ENCODE results near the gene DENND2D. TPM values are rescaled to one million over a fixed set of nuclear protein-coding genes. Genes with fewer than 3 reads are reported as not detected.

Gene DENND2D
- total and polyA plus RNA-seq, 2 experiments from 2014 or later = 2.5 to 3.0 TPM

- Histone ChIP-seq H2AFZ (no peak overlapping the region), H4K20me1 (replicated peaks; ENCODE audit: insufficient read depth) (no peaks in the 10 kb centered on the region), H3K9me2 (ENCODE audit: insufficient read depth) (no peaks in the 10 kb centered on the region; the same call in 1 of the 2 replicates), H3K36me3 (ENCODE audit: insufficient read depth) (no peaks in the 10 kb centered on the region), H3K4me1 (ENCODE audit: insufficient read depth) (no peaks in the 10 kb centered on the region), H3K4me3 (no peak overlapping the region), H3K4me2 (no peak overlapping the region), H3F3A (replicated peaks; ENCODE audit: low read depth) (no peaks in the 10 kb centered on the region), H3K79me2 (replicated peaks; ENCODE audit: insufficient read depth) (no peaks in the 10 kb centered on the region), H3K27me3 (ENCODE audit: insufficient read depth) (no peaks in the 10 kb centered on the region), H3K27ac (ENCODE audit: low read depth) (no peak overlapping the region)
- TF ChIP-seq STAT1 (IDR thresholded peaks at IDR 0.05; ENCODE audit: unreplicated experiment) = no peak
- no peak for TF ChIP-seq REST (IDR thresholded peaks at IDR 0.05; ENCODE audit: unreplicated experiment)
- no peak for TF ChIP-seq NANOG (IDR thresholded peaks at IDR 0.05; ENCODE audit: borderline replicate concordance)
- no peak for TF ChIP-seq POLR2AphosphoS5 (IDR thresholded peaks at IDR 0.05; ENCODE audit: low read depth)
- no peak for TF ChIP-seq ZNF114 (CRISPR knock-in tag; IDR thresholded peaks at IDR 0.05)
- no peak for TF ChIP-seq JUNB (IDR thresholded peaks at IDR 0.05; ENCODE audit: unreplicated experiment)
- no peak for TF ChIP-seq ZNF331 (CRISPR knock-in tag; IDR thresholded peaks at IDR 0.05; ENCODE audit: low read depth)
- TF ChIP-seq CREB1 (CRISPR knock-in tag; IDR thresholded peaks at IDR 0.05; ENCODE audit: low read depth) = no peak
- no peak for TF ChIP-seq EZH2 (IDR thresholded peaks at IDR 0.05; ENCODE audit: low read depth, unreplicated experiment)
- no peak for TF ChIP-seq CTCF (conservative IDR thresholded peaks at IDR 0.05; ENCODE audit: low read depth in 2 of 2)
- TF ChIP-seq, protein P1, sequence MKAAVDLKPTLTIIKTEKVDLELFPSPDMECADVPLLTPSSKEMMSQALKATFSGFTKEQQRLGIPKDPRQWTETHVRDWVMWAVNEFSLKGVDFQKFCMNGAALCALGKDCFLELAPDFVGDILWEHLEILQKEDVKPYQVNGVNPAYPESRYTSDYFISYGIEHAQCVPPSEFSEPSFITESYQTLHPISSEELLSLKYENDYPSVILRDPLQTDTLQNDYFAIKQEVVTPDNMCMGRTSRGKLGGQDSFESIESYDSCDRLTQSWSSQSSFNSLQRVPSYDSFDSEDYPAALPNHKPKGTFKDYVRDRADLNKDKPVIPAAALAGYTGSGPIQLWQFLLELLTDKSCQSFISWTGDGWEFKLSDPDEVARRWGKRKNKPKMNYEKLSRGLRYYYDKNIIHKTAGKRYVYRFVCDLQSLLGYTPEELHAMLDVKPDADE (IDR thresholded peaks at IDR 0.05) = no peak
- TF ChIP-seq, protein P2, sequence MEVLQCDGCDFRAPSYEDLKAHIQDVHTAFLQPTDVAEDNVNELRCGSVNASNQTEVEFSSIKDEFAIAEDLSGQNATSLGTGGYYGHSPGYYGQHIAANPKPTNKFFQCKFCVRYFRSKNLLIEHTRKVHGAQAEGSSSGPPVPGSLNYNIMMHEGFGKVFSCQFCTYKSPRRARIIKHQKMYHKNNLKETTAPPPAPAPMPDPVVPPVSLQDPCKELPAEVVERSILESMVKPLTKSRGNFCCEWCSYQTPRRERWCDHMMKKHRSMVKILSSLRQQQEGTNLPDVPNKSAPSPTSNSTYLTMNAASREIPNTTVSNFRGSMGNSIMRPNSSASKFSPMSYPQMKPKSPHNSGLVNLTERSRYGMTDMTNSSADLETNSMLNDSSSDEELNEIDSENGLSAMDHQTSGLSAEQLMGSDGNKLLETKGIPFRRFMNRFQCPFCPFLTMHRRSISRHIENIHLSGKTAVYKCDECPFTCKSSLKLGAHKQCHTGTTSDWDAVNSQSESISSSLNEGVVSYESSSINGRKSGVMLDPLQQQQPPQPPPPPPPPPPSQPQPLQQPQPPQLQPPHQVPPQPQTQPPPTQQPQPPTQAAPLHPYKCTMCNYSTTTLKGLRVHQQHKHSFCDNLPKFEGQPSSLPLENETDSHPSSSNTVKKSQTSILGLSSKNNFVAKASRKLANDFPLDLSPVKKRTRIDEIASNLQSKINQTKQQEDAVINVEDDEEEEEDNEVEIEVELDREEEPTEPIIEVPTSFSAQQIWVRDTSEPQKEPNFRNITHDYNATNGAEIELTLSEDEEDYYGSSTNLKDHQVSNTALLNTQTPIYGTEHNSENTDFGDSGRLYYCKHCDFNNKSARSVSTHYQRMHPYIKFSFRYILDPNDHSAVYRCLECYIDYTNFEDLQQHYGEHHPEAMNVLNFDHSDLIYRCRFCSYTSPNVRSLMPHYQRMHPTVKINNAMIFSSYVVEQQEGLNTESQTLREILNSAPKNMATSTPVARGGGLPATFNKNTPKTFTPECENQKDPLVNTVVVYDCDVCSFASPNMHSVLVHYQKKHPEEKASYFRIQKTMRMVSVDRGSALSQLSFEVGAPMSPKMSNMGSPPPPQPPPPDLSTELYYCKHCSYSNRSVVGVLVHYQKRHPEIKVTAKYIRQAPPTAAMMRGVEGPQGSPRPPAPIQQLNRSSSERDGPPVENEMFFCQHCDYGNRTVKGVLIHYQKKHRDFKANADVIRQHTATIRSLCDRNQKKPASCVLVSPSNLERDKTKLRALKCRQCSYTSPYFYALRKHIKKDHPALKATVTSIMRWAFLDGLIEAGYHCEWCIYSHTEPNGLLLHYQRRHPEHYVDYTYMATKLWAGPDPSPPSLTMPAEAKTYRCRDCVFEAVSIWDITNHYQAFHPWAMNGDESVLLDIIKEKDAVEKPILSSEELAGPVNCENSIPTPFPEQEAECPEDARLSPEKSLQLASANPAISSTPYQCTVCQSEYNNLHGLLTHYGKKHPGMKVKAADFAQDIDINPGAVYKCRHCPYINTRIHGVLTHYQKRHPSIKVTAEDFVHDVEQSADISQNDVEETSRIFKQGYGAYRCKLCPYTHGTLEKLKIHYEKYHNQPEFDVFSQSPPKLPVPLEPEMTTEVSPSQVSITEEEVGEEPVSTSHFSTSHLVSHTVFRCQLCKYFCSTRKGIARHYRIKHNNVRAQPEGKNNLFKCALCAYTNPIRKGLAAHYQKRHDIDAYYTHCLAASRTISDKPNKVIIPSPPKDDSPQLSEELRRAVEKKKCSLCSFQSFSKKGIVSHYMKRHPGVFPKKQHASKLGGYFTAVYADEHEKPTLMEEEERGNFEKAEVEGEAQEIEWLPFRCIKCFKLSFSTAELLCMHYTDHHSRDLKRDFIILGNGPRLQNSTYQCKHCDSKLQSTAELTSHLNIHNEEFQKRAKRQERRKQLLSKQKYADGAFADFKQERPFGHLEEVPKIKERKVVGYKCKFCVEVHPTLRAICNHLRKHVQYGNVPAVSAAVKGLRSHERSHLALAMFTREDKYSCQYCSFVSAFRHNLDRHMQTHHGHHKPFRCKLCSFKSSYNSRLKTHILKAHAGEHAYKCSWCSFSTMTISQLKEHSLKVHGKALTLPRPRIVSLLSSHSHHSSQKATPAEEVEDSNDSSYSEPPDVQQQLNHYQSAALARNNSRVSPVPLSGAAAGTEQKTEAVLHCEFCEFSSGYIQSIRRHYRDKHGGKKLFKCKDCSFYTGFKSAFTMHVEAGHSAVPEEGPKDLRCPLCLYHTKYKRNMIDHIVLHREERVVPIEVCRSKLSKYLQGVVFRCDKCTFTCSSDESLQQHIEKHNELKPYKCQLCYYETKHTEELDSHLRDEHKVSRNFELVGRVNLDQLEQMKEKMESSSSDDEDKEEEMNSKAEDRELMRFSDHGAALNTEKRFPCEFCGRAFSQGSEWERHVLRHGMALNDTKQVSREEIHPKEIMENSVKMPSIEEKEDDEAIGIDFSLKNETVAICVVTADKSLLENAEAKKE (CRISPR knock-in tag; IDR thresholded peaks at IDR 0.05) = no peak
- no peak for TF ChIP-seq EZH2phosphoT487 (IDR thresholded peaks at IDR 0.05; ENCODE audit: unreplicated experiment)
- Mint-ChIP-seq H3K36me3 (ENCODE audit: low read depth) (no peaks in the 10 kb centered on the region), H3K4me1 (peaks cover 12% of the 10 kb centered on the region), H3K4me3 (no peak overlapping the region), H3K27me3 (ENCODE audit: insufficient read depth, low read depth, poor library complexity) (peaks cover 6% of the 10 kb centered on the region), H3K9me3 (no peaks in the 10 kb centered on the region), H3K27ac (no peak overlapping the region)
- no peak for ATAC-seq
- no peak for DNase-seq (ENCODE audit: low spot score)
Observed at GRCh38 chr1:111193712-111194480, 6.5 kb downstream of the DENND2D start.
